Fibroblast of villous mesenchyme (primary cell): ENCODE data around the gene F2RL2. TPM values are rescaled to one million over a fixed set of nuclear protein-coding genes. Genes with fewer than 3 reads are reported as not detected.

Source experiments
- DNase-seq: peaks from one replicate; pipeline ENCODE4 v3.0.0-alpha.2; 2010; ENCODE audit warnings: low read depth
- H3K4me3 ChIP-seq: 2 replicates; pipeline ENCODE4 v1.5.1; 2011; ENCODE audit warnings: low read depth, mild to moderate bottlenecking, low read length
- CTCF ChIP-seq: IDR thresholded peaks from 2 replicates; pipeline ENCODE4 v1.5.1; 2012; ENCODE audit warnings: low read depth, mild to moderate bottlenecking, low read length; ENCODE audit not compliant: insufficient read depth
- total RNA-seq: library from RNA; depleted of rRNA; stranded (reverse); fragments of >200 nt; gene quantifications from 2 replicates; pipeline ENCODE4 v1.2.3, GENCODE V29; 2012

F2RL2 gene
- total RNA-seq, 1 donor = 29.8 TPM

- H3K4me3 ChIP-seq = no peak overlapping the region
- DNase-seq = no peak
- TF ChIP-seq CTCF = no peak
These were observed 40.4 kb upstream of the F2RL2 start for GRCh38 chr5:76663573-76663972.

GRCh38 chr5:76662521-76662920 lies 39.3 kb upstream of the F2RL2 start:
- H3K4me3 ChIP-seq = no peak overlapping the region
- no peak for DNase-seq
- no peak for TF ChIP-seq CTCF

- TF ChIP-seq CTCF = no peak
- peak; percentile 85 for DNase-seq
- no peak overlapping the region for H3K4me3 ChIP-seq
These were observed 37.2 kb upstream of the F2RL2 start for GRCh38 chr5:76660360-76660759.

DNA sequence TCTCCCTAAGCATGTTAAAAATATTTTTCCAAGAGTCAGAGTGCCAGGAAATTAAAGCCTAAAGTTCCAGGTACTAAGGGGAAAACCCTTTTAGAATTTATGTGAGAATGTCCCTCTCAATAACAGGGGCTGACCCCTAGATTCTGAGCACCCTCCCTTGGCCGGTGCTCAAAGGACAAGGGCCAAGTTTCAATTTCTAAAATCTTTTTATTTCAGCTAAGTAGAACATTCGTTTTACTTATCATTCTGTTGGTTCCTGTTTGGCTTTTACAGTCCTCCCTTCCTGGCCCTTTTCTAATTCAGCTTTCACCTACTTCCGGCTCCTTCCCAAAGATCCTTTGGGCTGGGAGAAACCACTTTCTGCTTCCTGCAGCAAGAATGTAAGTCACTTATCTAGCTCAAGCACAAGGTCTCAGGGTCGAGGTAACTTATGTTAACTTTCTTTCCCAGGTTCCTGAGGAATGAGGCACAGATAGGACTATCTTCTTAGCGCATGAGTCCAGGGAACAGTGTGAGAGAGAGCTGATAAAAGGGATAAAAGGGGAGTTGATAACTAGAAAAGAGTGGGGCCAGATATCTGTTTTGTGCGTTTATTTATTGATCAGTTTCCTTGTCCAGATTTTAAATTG lies 34.6 kb upstream of the F2RL2 start:
- no peak for TF ChIP-seq CTCF
- DNase-seq = no peak
- no peak overlapping the region for H3K4me3 ChIP-seq

DNA sequence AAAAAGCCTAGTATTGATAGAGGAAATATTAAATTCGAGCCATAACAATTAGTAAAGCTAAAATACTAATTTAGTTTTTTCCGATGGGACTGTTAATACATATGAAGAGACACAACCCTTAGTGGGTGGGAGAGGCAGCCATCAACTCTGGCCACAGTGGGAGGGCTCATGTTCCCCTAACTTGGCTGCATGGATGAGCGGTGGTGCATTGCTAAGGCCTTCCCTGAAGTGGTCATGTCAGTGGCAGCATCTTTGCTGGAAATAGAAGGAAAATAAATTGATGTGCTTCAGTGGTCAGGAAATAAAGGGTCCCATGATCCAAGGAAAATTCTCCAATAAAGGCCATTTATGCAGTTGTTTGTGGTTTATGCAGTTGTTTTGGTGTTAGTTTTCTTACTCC lies 33.9 kb upstream of the F2RL2 start:
- no peak overlapping the region for H3K4me3 ChIP-seq
- no peak for DNase-seq
- TF ChIP-seq CTCF = no peak

DNA sequence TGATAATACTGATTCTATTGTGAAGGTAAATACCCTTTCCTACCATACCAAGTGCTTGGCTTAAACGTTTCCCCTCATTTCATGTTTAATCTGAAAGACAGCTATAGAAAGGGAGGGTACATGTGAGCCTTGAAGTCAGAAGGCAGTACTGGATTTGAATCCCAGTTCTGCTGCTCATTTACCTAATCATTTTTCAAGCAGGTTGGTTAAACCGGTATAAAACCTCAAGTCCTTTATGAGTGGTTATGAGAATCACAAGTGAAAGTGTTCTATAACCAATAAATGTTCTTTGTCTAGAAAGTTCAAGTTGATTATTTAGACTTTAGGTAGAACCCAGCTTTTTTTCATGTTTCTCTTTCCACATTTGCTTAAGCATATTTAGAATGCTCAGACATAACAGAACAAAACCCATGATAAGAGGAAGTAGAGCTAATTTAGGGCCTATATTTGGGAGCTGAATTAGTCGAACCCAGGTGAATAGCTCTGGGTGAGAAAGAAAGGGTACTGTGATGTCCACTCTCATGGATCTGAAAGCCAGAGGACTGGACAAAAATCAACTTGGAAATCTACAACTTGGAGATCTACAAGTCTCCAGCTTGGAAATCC lies 29.7 kb upstream of the F2RL2 start:
- no peak for DNase-seq
- TF ChIP-seq CTCF = no peak
- H3K4me3 ChIP-seq = no peak overlapping the region

DNA sequence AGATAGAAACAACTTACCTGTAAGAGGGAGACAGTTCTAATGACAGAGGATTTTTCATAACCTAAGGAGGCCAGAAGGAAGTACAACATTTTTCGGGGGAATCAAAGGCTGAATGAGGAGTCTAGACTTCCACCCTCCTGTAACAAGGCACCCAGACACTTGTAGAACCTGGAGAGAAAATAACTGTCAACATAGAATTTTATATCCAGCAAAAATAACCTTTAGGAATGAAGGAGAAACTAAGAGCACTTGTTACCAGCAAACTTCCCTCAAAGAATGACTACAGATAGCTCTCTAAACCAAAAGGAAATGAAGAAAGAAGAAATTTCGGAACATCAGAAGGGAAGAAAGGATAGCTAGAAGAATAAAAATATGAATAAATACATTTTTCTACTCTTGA lies 25.9 kb upstream of the F2RL2 start:
- DNase-seq = no peak
- TF ChIP-seq CTCF = no peak
- H3K4me3 ChIP-seq = no peak overlapping the region
